Iris pigment epithelial cell (primary cell): ENCODE results near the gene AZGP1.
A peak's percentile ranks its signal among the peaks of the same experiment; 100 is the strongest.
"Not testable (repeated sequence)": the region's sequence is repeated elsewhere in the genome, so short reads cannot be mapped to it uniquely, and the experiment has no call there.

Source experiments
- DNase-seq: peaks from one replicate; pipeline ENCODE4 v3.0.0-alpha.2; 2011; ENCODE audit warnings: low read depth

Gene AZGP1

DNA sequence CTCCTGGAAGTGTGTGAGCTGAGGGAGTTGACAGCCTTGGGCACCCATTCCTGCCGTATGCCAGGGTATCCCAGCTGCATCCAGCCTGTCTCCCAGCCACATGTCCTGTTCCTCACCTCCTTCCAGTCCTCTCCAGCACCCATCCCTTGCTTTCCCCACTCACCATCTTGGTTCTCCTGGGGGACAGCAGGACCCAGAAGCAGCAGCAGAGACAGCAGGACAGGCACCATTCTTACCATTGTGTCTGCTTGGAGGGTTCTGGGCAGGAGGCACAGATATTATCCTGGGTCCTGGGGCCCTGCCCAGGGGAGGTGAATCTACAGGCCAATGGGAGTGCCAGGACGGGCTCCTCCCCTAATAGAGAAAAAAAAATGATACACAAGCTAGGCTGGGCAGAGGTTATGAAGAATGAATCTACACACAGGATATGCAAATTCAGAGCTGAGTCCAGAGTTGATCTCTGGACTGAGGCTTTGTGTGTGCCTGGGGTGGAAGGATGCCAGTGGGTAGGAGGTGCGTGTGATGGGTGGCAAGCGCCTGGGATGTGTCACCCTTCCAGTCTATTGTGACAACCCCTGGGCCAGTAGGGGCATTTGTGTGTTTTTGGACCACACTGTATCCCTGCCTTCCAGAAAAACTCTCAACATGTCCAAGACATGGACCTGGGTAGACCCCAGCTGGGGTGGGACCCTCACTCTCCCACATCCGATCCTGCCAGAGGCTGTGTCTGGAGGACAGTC lies at the start of gene AZGP1:
Gene AZGP1 (minus strand): TSS at position 250 of the 740 bp plus-strand sequence. CDS start 11 bp downstream, at position 239.
- DNase-seq: no peak

GRCh38 chr7:100024020-100024619 lies 48.3 kb upstream of the AZGP1 start:
- DNase-seq: no peak

GRCh38 chr7:100023526-100023925 lies 47.7 kb upstream of the AZGP1 start:
- DNase-seq: no peak

GRCh38 chr7:100022621-100023020 lies 46.8 kb upstream of the AZGP1 start:
- DNase-seq: no peak

- no peak for DNase-seq
Measured at GRCh38 chr7:100021297-100021696, 45.5 kb upstream of the AZGP1 start.

GRCh38 chr7:100019908-100020307 lies 44.1 kb upstream of the AZGP1 start:
- DNase-seq: no peak

DNA sequence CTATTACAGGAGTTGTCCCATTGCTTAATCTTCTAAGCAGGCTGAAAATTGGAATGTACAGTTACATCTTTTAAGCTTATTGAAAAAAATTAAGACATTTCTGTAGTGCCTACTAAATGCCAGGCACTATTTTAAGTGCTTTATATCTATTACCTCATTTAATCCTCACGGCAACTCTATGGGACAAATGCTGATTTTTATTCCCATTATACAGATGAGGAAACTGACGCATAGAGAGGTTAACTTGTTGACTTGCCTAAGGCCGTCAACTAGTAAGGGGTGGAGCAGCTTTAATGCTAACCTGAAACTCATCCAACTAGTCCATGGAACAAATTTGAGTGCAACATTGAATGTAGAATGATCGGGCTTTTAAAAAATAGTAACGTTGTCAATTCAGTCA lies 42.0 kb upstream of the AZGP1 start:
- no peak for DNase-seq

DNA sequence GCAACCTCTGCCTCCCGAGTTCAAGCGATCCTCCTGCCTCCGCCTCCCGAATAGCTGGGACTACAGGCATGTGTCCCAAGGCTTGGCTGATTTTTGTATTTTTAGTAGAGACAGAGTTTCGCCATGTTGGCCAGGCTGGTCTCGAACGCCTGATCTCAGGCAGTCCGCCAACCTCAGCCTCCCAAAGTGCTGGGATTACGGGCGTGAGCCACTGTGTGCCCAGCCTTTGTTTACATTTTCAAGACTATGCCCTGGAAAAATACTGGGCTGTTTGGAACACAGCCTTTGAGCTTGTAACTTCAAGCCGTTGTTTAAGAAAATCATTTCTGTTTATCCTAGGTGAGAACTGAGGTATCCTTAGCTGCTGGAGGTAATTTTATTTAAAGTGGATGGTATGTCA lies 41.5 kb upstream of the AZGP1 start:
- DNase-seq: no peak

DNA sequence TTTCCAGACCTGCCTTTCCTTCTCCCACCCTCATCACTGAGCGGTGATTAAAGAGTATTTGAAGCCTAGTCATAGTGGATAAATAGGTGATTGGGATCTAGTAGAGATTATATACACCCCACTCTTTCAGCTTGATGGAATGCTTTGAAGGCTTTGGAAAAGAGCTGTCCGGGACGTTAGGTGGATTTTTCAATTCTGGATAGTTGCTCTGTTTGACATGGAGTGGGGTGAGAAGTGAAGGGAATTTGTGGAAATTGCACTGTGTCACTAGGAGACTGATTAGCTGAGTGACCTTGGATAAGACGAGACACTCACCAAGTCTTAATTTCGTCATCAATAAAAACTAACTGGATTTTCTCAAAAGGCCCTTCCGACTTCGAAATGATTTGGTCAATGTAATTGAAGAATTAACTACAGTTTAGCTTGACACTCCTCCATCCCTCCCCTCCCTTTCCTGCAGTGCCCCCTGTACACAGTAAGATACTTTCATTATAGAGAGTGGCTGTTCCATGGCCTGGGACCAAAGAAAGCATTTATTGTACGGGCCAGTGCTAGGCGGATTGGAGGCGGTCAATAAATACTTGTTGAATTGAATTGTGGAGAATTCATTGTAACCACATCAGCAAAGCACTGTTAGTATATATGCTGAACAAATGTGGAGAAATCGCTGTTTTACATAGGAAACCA lies 40.5 kb upstream of the AZGP1 start:
- DNase-seq: no peak

DNA sequence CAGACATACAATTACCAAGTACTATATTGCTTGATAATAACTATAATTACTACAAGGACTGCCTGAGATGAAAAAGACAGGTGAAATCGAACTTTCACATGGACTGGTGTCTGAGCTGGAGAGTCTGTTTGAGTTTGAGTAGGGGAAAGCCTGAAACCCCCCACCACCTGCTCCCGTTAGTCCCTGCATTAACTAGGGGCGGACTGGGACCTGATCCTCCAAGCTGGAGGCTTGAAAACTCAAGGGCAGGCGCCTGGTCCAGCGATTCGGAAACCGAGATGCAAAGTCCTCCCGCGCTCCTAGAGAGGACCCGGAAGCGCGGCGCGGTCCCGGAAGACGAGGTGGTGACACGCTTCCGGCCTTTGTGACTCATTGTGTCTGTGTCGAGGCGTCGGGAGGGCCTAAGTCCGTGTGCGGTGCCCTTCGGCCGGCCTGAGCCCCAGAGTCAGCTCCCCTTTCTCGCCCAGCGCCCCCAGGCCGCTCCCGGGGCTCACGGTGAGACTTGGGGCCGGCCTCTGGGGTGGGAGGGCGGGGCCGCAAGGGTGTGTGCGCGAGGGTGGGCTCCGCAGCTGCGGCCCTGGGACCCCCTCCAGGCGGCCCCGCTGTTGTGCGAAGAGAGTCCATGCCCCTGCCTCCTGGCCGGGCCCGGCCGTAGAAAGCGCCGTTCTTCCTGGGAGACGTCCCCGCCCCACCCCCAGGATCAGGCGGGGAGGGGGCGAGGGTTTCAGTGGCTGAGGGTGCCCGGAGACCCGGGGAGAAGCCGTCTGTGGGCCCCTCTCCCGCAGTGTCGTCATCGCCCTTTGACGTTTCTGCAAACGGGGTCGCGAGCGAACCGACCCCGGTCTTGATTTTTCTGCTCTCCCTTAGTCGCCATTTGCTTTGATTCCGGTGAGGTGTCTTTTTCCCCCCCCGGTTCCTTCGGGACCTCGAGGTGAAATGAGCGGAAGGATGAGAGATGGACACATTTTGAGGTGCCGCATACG lies 39.7 kb upstream of the AZGP1 start, which contains the start of gene ZKSCAN1:
Gene ZKSCAN1 (plus strand): TSS at position 365 of the 983 bp plus-strand sequence. CDS start 7,911 bp downstream, outside the sequence.
- peak; percentile 93 for DNase-seq

- no peak for DNase-seq
Measured at GRCh38 chr7:100013328-100013676, 37.5 kb upstream of the AZGP1 start.

GRCh38 chr7:100012385-100013327 lies 36.8 kb upstream of the AZGP1 start:
- not testable (repeated sequence) for DNase-seq

DNA sequence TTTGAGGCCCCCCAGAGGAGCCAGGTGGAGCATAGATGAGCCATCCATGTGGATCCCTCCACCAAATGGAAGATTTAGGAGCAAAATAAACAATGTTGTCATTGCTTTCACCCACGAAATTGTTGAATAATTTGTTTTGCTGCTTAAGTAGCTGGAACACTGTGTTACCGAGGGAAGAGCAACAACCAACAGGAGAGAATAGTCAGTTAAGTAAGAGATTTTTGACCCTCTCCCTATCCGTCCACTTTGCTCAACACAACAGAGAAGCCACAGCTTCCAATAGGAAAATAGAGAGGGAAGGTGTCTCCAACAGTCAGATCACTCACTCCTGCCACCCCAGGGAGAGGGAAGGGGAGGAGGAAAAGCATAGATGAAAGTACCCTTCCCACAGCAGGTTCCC lies 35.7 kb upstream of the AZGP1 start:
- DNase-seq: no peak

DNA sequence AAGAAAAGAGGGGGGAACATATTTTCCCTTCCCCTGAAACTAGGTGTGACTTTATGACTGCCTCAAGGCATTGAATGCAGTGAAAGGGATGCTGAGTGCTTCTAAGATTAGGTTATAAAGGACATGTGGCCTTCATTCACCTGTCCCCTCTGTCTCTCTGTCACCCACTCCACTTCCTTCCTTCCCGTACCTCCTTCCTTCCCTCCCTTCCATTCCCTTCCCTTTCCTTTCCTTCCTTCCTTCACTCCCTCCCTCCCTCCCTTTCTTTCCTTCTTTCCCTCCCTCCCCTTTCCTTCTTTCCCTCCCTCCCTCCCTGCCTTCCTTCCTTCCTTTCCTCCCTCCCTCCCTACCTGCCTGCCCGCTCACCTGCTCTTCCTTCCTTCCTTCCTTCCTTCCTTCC lies 35.1 kb upstream of the AZGP1 start:
- DNase-seq: no peak

GRCh38 chr7:100009952-100010351 lies 34.1 kb upstream of the AZGP1 start:
- DNase-seq: not testable (repeated sequence)

GRCh38 chr7:100008525-100008924 lies 32.7 kb upstream of the AZGP1 start:
- no peak for DNase-seq

DNA sequence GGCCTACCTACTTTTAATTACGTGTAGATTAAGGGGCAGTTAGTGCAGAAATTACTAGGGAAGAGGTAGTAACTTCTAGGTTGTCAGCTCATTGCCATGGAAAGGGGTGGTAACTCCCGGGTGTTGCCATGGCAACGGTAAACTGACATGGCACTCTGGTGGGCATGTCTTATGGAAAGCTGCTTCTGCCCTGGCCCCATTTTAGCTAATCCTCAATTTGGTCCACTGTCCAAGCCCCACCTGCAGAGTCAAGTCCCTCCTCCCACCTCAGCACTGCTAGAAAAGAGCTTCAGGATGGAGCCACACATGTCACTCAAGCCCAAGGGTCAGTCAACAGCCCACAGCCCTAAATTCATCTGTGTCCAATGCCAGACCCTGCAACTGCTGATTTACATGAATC lies 32.1 kb upstream of the AZGP1 start:
- no peak for DNase-seq

GRCh38 chr7:100003711-100004661 lies 28.2 kb upstream of the AZGP1 start:
- DNase-seq: no peak

GRCh38 chr7:100000239-100000638 lies 24.4 kb upstream of the AZGP1 start:
- no peak for DNase-seq
